Panc1 (cell line): ENCODE measurements around the gene KCNT1.

ENCODE experiments used
- TCF7L2 ChIP-seq: IDR thresholded peaks from 2 replicates; pipeline ENCODE4 v1.6.1; 2011; ENCODE audit warnings: mild to moderate bottlenecking, low read depth, low read length, inconsistent platforms
- TF ChIP-seq, protein P1 (sequence below): fragments of 450-650 bp; IDR thresholded peaks from 2 replicates; pipeline ENCODE4 v1.5.1; 2017; ENCODE audit warnings: mild to moderate bottlenecking

DNA sequence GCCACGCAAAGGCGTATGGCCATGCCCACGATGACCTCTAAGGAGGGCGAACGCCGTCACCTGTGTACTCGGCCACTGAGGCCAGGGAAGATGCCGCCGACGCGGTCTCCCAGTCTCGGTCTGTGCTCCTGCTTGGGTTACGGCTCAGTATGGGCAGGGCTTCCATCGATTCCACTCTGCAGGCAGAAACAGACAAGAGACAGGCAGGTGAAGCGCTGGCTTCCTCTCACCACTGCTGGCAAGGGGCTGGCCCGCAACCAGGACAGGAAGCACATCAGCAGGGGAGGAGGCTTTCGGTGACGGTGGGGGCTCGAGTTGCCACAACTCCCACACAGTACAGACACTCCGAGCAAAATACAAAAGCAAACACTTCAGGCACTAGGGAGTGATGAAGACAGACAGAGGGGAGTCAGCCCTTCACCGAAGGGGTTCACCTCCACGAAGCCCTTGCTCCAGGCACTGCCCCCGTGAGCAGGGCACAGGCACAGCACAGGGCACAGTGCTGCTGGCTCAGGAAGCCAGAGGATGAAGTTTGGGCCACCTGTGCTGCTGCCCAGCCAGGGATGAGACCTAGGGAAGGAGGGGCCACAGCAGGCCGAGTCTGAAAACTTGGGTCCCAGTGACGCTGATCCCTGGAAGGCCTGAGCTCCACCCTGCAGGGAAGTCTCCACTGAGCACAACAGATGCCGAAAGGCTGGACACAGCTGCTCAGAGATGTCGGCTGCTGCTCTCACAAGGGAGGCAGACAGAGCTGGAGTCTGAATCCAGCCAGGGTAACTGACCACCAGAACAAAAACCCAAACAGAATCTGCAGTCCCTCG is 114.1 kb downstream of the KCNT1 start:
- TF ChIP-seq, protein P1, sequence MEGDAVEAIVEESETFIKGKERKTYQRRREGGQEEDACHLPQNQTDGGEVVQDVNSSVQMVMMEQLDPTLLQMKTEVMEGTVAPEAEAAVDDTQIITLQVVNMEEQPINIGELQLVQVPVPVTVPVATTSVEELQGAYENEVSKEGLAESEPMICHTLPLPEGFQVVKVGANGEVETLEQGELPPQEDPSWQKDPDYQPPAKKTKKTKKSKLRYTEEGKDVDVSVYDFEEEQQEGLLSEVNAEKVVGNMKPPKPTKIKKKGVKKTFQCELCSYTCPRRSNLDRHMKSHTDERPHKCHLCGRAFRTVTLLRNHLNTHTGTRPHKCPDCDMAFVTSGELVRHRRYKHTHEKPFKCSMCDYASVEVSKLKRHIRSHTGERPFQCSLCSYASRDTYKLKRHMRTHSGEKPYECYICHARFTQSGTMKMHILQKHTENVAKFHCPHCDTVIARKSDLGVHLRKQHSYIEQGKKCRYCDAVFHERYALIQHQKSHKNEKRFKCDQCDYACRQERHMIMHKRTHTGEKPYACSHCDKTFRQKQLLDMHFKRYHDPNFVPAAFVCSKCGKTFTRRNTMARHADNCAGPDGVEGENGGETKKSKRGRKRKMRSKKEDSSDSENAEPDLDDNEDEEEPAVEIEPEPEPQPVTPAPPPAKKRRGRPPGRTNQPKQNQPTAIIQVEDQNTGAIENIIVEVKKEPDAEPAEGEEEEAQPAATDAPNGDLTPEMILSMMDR: no peak
- no peak for TF ChIP-seq TCF7L2
